ENCODE results near the gene NDUFA7.

Gene NDUFA7

GRCh38 chr19:8321986-8322637, 937 bp upstream of the NDUFA7 start:
- H3F3A ChIP-seq (ENCODE audit: low read depth) = no peaks in the 10 kb centered on the region
- H3K4me3 ChIP-seq (ENCODE audit: low read length, poor library complexity, severe bottlenecking) = peak overlapping the region; percentile 94
- H2AFZ ChIP-seq (ENCODE audit: low read length) = no peak overlapping the region
- H3K9me2 ChIP-seq (replicated peaks; ENCODE audit: low read depth, low read length) = no peaks in the 10 kb centered on the region
- H3K36me3 ChIP-seq (ENCODE audit: insufficient read depth, low read length) = no peaks in the 10 kb centered on the region
- TF ChIP-seq CTCF (conservative IDR thresholded peaks at IDR 0.05; ENCODE audit: low read length) (no peak), EZH2phosphoT487 (IDR thresholded peaks at IDR 0.05; ENCODE audit: borderline replicate concordance) (no peak)
- H3K9ac ChIP-seq (ENCODE audit: low read depth, low read length, poor library complexity, severe bottlenecking) = peak overlapping the region; percentile 99
- H3K4me2 ChIP-seq (ENCODE audit: low read depth, low read length, poor library complexity, severe bottlenecking) = peak overlapping the region; percentile 97
- peaks cover 47% of the 10 kb centered on the region for H3K79me2 ChIP-seq (ENCODE audit: insufficient read depth, low read length)
- peaks cover 27% of the 10 kb centered on the region for H4K20me1 ChIP-seq (ENCODE audit: insufficient read depth, low read length, poor library complexity, severe bottlenecking)
- H3K4me1 ChIP-seq (ENCODE audit: insufficient read depth, low read length, poor library complexity, severe bottlenecking) = peaks cover 33% of the 10 kb centered on the region
- H3K9me3 ChIP-seq (ENCODE audit: insufficient read depth, low read depth, low read length) = no peaks in the 10 kb centered on the region
- no peaks in the 10 kb centered on the region for H3K27me3 ChIP-seq (ENCODE audit: insufficient read depth, low read length, poor library complexity, severe bottlenecking)

GRCh38 chr19:8320564-8321066, 560 bp downstream of the NDUFA7 start:
- H2AFZ ChIP-seq (ENCODE audit: low read length) = peak overlapping the region; percentile 37; the same call in 1 of the 2 replicates
- peak overlapping the region; percentile 99 for H3K9ac ChIP-seq (ENCODE audit: low read depth, low read length, poor library complexity, severe bottlenecking)
- no peaks in the 10 kb centered on the region for H3K36me3 ChIP-seq (ENCODE audit: insufficient read depth, low read length)
- H3K4me1 ChIP-seq (ENCODE audit: insufficient read depth, low read length, poor library complexity, severe bottlenecking) = peaks cover 40% of the 10 kb centered on the region
- TF ChIP-seq EZH2phosphoT487 (IDR thresholded peaks at IDR 0.05; ENCODE audit: borderline replicate concordance) = no peak
- no peaks in the 10 kb centered on the region for H3K27me3 ChIP-seq (ENCODE audit: insufficient read depth, low read length, poor library complexity, severe bottlenecking)
- peak overlapping the region; percentile 82 for H3K4me2 ChIP-seq (ENCODE audit: low read depth, low read length, poor library complexity, severe bottlenecking)
- H3K9me3 ChIP-seq (ENCODE audit: insufficient read depth, low read depth, low read length) = no peaks in the 10 kb centered on the region
- peaks cover 47% of the 10 kb centered on the region for H3K79me2 ChIP-seq (ENCODE audit: insufficient read depth, low read length)
- no peaks in the 10 kb centered on the region for H3K9me2 ChIP-seq (replicated peaks; ENCODE audit: low read depth, low read length)
- no peaks in the 10 kb centered on the region for H3F3A ChIP-seq (ENCODE audit: low read depth)
- H3K4me3 ChIP-seq (ENCODE audit: low read length, poor library complexity, severe bottlenecking) = peak overlapping the region; percentile 94
- H4K20me1 ChIP-seq (ENCODE audit: insufficient read depth, low read length, poor library complexity, severe bottlenecking) = peaks cover 27% of the 10 kb centered on the region

- TF ChIP-seq CTCF (conservative IDR thresholded peaks at IDR 0.05; ENCODE audit: low read length) = no peak
- no peak for TF ChIP-seq EZH2phosphoT487 (IDR thresholded peaks at IDR 0.05; ENCODE audit: borderline replicate concordance)
- Histone ChIP-seq H2AFZ (ENCODE audit: low read length) (no peak overlapping the region), H3K4me2 (ENCODE audit: low read depth, low read length, poor library complexity, severe bottlenecking) (peak overlapping the region; percentile 82), H3K79me2 (ENCODE audit: insufficient read depth, low read length) (peaks cover 47% of the 10 kb centered on the region), H3K36me3 (ENCODE audit: insufficient read depth, low read length) (no peaks in the 10 kb centered on the region; the same call in 1 of the 2 replicates), H3K27me3 (ENCODE audit: insufficient read depth, low read length, poor library complexity, severe bottlenecking) (no peaks in the 10 kb centered on the region), H3K9me3 (ENCODE audit: insufficient read depth, low read depth, low read length) (no peaks in the 10 kb centered on the region), H3F3A (ENCODE audit: low read depth) (no peaks in the 10 kb centered on the region), H3K9ac (ENCODE audit: low read depth, low read length, poor library complexity, severe bottlenecking) (peak overlapping the region; percentile 99), H4K20me1 (ENCODE audit: insufficient read depth, low read length, poor library complexity, severe bottlenecking) (peaks cover 27% of the 10 kb centered on the region), H3K4me1 (ENCODE audit: insufficient read depth, low read length, poor library complexity, severe bottlenecking) (peaks cover 40% of the 10 kb centered on the region), H3K9me2 (replicated peaks; ENCODE audit: low read depth, low read length) (no peaks in the 10 kb centered on the region), H3K4me3 (ENCODE audit: low read length, poor library complexity, severe bottlenecking) (peak overlapping the region; percentile 94)
Measured at GRCh38 chr19:8319807-8320520, 1.2 kb downstream of the NDUFA7 start.

Data from Loucy (cell line).